SH-SY5Y (cell line): ENCODE measurements around the gene SPESP1.

Experiments
- GATA2 ChIP-seq: IDR thresholded peaks from 2 replicates; pipeline ENCODE4 v1.6.1; 2011; ENCODE audit warnings: mild to moderate bottlenecking, low read depth, low read length
- GATA3 ChIP-seq: IDR thresholded peaks from 2 replicates; pipeline ENCODE4 v1.6.1; 2011; ENCODE audit warnings: low read depth, mild to moderate bottlenecking, low read length, moderate library complexity

DNA sequence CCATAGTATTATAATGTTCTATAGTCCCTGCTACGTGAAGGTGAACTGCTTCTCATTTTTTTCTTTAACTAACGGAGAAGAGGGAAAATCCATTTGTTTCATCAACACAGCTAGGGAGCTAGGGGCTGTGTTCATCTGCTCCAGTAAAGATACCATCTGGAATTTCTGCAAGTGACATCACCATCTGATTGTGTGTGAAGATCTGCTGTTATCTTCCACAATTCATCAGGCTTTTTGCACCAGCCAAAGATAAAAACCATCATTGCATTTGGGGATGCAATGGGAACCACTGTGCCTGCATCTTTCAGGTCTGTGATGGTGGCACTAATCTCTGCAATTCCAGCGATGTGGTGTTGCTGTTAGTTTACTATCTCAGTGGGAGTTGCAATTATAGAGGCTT lies 48.7 kb downstream of the SPESP1 start:
- TF ChIP-seq GATA2 = peak; percentile 25; the same call in 1 of the 2 replicates
- no peak for TF ChIP-seq GATA3
